ENCODE data around the gene SLX9. TPM values are rescaled to one million over a fixed set of nuclear protein-coding genes. Genes with fewer than 3 reads are reported as not detected.

Gene SLX9
- total and polyA plus RNA-seq, 2 experiments from 2014 or later: 24.7 to 31.2 TPM

- H3K27ac ChIP-seq: no peak within 1 kb of the TSS
- H3K36me3 ChIP-seq: no peaks in the 10 kb centered on the region
- peaks cover 4% of the 10 kb centered on the region for H3K4me1 ChIP-seq (ENCODE audit: low read depth)
- TF ChIP-seq, protein P1, sequence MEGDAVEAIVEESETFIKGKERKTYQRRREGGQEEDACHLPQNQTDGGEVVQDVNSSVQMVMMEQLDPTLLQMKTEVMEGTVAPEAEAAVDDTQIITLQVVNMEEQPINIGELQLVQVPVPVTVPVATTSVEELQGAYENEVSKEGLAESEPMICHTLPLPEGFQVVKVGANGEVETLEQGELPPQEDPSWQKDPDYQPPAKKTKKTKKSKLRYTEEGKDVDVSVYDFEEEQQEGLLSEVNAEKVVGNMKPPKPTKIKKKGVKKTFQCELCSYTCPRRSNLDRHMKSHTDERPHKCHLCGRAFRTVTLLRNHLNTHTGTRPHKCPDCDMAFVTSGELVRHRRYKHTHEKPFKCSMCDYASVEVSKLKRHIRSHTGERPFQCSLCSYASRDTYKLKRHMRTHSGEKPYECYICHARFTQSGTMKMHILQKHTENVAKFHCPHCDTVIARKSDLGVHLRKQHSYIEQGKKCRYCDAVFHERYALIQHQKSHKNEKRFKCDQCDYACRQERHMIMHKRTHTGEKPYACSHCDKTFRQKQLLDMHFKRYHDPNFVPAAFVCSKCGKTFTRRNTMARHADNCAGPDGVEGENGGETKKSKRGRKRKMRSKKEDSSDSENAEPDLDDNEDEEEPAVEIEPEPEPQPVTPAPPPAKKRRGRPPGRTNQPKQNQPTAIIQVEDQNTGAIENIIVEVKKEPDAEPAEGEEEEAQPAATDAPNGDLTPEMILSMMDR (IDR thresholded peaks at IDR 0.05; ENCODE audit: low read depth, low read length): no peak
- no peak within 1 kb of the TSS for H3K4me3 ChIP-seq
- peaks cover 7% of the 10 kb centered on the region for H3K27me3 ChIP-seq
- H3K9me3 ChIP-seq (ENCODE audit: low read depth): no peaks in the 10 kb centered on the region
- DNase-seq (ENCODE audit: low read depth in 1 of 2, low spot score in 1 of 2): no peak
Observed at GRCh38 chr21:44920694-44921604, 18.9 kb upstream of the SLX9 start, which contains the start of gene ITGB2. Gene ITGB2, minus strand, starts transcription at chr21:44920899. Its CDS starts 10,117 bp downstream, at chr21:44910782.

- Histone ChIP-seq H3K9me3 (ENCODE audit: low read depth) (no peaks in the 10 kb centered on the region), H3K4me3 (no peak overlapping the region), H3K27me3 (peaks cover 7% of the 10 kb centered on the region), H3K36me3 (no peaks in the 10 kb centered on the region), H3K4me1 (ENCODE audit: low read depth) (peaks cover 4% of the 10 kb centered on the region), H3K27ac (no peak overlapping the region)
- DNase-seq (ENCODE audit: low read depth in 1 of 2, low spot score in 1 of 2): no peak
- TF ChIP-seq, protein P1 (IDR thresholded peaks at IDR 0.05; ENCODE audit: low read depth, low read length): no peak
Observed at GRCh38 chr21:44921928-44922327, 17.9 kb upstream of the SLX9 start.

DNA sequence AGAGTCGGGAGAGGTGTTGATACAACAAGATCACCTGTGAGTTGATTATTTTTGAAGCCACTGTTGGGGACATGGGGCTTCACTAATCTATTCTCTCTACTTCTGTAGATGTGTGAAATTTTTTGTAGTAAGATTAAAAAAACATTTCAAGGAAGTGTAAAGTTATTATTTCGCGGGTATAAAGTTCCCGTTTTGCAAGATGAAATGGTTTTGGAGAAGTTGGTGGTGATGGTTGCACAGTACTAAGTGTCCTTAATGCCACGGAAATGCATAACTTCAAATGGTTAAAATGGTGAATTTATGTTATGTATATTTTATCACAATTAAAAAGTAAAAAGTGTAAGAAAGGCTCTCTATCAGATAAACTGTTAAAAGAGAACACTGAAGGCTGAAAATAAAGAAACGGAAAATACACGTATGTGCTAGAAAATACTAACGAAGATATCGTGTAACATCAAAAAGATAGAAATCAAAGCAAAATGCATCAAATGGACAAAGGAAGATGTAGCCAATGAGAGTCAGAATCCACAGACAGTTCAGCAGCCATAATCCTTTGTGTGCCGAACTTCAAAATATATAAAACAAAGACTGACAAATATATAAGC lies 16.2 kb upstream of the SLX9 start:
- H3K4me3 ChIP-seq: no peak overlapping the region
- TF ChIP-seq, protein P1 (IDR thresholded peaks at IDR 0.05; ENCODE audit: low read depth, low read length): no peak
- no peaks in the 10 kb centered on the region for H3K9me3 ChIP-seq (ENCODE audit: low read depth)
- H3K27ac ChIP-seq: no peak overlapping the region
- DNase-seq (ENCODE audit: low read depth in 1 of 2, low spot score in 1 of 2): no peak
- no peaks in the 10 kb centered on the region for H3K36me3 ChIP-seq
- H3K27me3 ChIP-seq: peaks cover 20% of the 10 kb centered on the region
- H3K4me1 ChIP-seq (ENCODE audit: low read depth): peaks cover 4% of the 10 kb centered on the region

DNA sequence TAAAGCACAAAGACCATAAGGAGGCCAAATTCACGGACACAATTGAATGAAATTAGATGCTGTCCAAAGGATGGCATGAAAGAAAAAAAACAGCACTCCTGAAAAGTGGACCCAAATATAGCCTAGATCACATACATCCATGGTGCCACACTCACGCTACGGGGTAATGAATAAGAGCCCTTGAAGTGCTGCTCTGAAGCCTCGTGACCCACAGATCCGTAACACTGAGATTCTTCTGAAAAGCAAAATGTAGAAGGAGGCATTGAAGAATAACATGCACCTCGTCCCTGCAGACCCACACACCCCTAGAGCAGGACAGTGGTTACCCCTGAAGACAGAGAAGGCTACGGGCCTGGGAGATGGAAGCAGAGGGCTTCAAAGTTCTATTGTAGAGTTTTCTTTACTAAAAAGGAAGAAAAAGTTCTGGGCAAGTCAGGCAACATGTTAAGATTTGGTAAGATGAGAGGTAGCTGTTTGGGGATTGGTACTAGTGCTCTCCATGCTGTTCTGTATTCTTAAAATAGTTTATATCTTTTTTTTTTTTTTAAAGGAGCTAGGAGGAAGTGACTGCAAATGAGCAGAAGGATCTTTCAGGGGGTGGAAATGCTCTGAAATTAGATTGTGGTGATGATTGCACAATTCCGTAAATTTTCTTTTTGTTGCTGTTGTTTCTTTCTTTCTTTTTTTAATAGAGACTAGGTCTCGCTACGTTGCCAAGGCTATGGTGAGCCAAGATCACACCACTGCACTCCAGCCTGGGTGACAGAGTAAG lies 15.0 kb upstream of the SLX9 start:
- DNase-seq (ENCODE audit: low read depth in 1 of 2, low spot score in 1 of 2): peak in 1 of 2 donors; percentile 83
- H3K27me3 ChIP-seq: peaks cover 31% of the 10 kb centered on the region

DNA sequence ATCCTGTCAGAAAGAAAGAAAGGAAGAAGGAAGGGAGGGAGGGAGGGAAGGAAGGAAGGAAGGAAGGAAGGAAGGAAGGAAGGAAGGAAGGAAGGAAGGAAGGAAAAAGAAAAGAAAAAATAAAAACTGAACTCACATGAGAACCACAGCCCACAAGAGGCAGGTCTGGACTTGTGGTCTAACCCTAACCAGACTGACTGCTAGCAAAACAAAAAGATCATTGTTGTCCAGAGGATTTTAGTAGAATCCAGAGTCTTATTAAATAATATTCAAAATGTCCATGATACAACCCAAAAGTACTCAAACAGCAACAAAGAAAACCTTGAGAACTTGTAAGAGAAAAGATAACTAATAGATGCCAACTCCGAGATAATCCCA lies 14.5 kb upstream of the SLX9 start:
- H3K4me3 ChIP-seq: no peak overlapping the region
- H3K36me3 ChIP-seq: no peaks in the 10 kb centered on the region
- H3K9me3 ChIP-seq (ENCODE audit: low read depth): no peaks in the 10 kb centered on the region
- H3K4me1 ChIP-seq (ENCODE audit: low read depth): peaks cover 4% of the 10 kb centered on the region
- H3K27me3 ChIP-seq: peaks cover 36% of the 10 kb centered on the region
- H3K27ac ChIP-seq: no peak overlapping the region
- TF ChIP-seq, protein P1 (IDR thresholded peaks at IDR 0.05; ENCODE audit: low read depth, low read length): no peak
- DNase-seq (ENCODE audit: low read depth in 1 of 2, low spot score in 1 of 2): peak in 1 of 2 donors; percentile 38

More for the DNA sequence above, 15.0 kb upstream of the SLX9 start:
- H3K4me1 ChIP-seq (ENCODE audit: low read depth): peaks cover 4% of the 10 kb centered on the region
- no peak overlapping the region for H3K27ac ChIP-seq
- no peak overlapping the region for H3K4me3 ChIP-seq
- no peaks in the 10 kb centered on the region for H3K36me3 ChIP-seq
- TF ChIP-seq, protein P1 (IDR thresholded peaks at IDR 0.05; ENCODE audit: low read depth, low read length): no peak
- no peaks in the 10 kb centered on the region for H3K9me3 ChIP-seq (ENCODE audit: low read depth)

Data from cardiac muscle cell (in vitro differentiated cells and primary cell).